Vagina (tissue), 2 donors: ENCODE measurements around the gene OTOF.

Experiments used
- POLR2A ChIP-seq, 2 donors: fragments of 450-650 bp; IDR thresholded peaks; one replicate each; pipeline ENCODE4 v1.6.1; 2017; ENCODE audit warnings: antibody characterized with exemption in 2 of 2, mild to moderate bottlenecking in 2 of 2, moderate library complexity in 2 of 2
- POLR2AphosphoS5 ChIP-seq, 2 donors: sonication (generic); formaldehyde crosslinking; IDR thresholded peaks; one replicate each; pipeline ENCODE4 v1.9.0; 2017; ENCODE audit warnings: antibody characterized with exemption in 2 of 2, mild to moderate bottlenecking in 2 of 2, low read depth in 1 of 2; ENCODE audit not compliant: insufficient read depth in 1 of 2
- TF ChIP-seq, protein P1 (sequence below), 3 experiments: fragments of 450-650 bp in 2 of 3; fragments of 200-600 bp in 1 of 3; sonication (generic) in 1 of 3; IDR thresholded peaks; one replicate each; pipeline ENCODE4 v1.5.1; 2017 to 2019; ENCODE audit warnings: antibody characterized with exemption in 3 of 3, mild to moderate bottlenecking in 2 of 3, moderate library complexity in 2 of 3

DNA sequence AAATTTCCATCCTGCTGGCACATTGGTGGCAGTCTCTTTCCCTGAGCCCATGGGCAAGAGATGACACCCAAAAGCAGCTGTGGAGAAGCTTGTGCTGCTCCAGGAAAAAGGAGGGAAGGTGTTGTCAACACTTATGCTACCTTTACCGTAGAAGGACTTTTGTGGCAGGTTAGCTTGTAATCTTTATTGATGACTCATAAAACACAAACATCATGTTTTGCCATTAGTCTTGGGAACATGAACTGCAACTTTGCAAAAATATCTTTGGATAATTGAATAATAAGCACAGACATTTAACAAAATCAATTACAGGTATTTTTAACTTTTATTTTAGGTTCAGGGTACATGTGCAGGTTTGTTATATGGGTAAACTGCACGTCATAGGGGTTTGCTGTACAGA is 42.8 kb downstream of the OTOF start:
- TF ChIP-seq, protein P1, sequence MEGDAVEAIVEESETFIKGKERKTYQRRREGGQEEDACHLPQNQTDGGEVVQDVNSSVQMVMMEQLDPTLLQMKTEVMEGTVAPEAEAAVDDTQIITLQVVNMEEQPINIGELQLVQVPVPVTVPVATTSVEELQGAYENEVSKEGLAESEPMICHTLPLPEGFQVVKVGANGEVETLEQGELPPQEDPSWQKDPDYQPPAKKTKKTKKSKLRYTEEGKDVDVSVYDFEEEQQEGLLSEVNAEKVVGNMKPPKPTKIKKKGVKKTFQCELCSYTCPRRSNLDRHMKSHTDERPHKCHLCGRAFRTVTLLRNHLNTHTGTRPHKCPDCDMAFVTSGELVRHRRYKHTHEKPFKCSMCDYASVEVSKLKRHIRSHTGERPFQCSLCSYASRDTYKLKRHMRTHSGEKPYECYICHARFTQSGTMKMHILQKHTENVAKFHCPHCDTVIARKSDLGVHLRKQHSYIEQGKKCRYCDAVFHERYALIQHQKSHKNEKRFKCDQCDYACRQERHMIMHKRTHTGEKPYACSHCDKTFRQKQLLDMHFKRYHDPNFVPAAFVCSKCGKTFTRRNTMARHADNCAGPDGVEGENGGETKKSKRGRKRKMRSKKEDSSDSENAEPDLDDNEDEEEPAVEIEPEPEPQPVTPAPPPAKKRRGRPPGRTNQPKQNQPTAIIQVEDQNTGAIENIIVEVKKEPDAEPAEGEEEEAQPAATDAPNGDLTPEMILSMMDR (IDR thresholded peaks at IDR 0.05), result no peak
- no peak for TF ChIP-seq POLR2AphosphoS5 (IDR thresholded peaks at IDR 0.05; ENCODE audit: insufficient read depth in 1 of 2, low read depth in 1 of 2)
- TF ChIP-seq POLR2A (IDR thresholded peaks at IDR 0.05), result no peak
